C4-2B (cell line): ENCODE measurements around the gene NFAT5.

Experiments
- CTCF ChIP-seq: fragments of 450-650 bp; conservative IDR thresholded peaks from 2 replicates; pipeline ENCODE4 v1.5.1; 2017; ENCODE audit warnings: mild to moderate bottlenecking
- ZFX ChIP-seq: fragments of 450-650 bp; IDR thresholded peaks from 2 replicates; pipeline ENCODE4 v1.6.1; 2017

- TF ChIP-seq CTCF (no peak), ZFX (no peak)
These were observed 33.8 kb upstream of the NFAT5 start for GRCh38 chr16:69531988-69532387.
